Measurements from ENCODE around the gene NPIPA1.
"Not testable (repeated sequence)": the region's sequence is repeated elsewhere in the genome, so short reads cannot be mapped to it uniquely, and the experiment has no call there.

The NPIPA1 gene

DNA sequence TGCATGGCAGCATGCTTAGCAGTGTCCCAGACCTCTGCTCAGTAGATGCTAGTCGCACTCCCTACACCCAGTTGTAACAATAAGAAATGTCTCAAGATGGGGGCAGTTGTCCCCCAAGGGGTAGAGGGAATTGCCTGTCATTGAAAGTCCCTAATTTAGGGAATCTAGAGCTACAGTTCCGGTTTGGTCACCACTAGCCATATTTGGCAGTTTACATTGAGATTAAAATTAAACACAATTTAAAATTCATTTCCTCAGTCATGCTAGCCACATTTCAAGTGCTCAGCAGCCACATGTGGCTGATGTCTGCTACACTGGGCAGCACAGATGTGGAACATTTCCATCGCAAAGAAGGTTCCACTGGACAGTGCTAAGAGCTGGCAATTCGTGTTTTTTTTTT, 41.7 kb downstream of the NPIPA1 start:
- DNase-seq, result not testable (repeated sequence)

DNA sequence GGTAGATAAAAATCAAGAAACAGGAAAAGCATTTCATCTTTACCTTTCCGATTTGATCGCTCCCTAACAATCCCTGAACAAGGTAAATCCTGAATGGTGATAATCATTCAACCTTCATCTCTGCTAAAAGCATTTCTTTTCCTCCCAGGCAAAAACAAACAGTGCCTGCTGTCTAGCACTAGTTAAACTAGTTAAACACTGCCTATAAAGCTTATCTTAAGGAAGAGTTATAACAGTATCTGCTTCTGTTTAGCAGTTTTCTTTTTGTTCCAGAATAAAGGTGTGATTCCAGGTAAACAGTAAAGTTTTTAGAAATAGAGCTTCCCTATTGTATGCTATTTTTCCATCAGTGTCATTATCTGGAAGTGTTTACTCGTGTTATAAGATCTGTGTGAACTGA, 44.0 kb downstream of the NPIPA1 start:
- not testable (repeated sequence) for DNase-seq

DNA sequence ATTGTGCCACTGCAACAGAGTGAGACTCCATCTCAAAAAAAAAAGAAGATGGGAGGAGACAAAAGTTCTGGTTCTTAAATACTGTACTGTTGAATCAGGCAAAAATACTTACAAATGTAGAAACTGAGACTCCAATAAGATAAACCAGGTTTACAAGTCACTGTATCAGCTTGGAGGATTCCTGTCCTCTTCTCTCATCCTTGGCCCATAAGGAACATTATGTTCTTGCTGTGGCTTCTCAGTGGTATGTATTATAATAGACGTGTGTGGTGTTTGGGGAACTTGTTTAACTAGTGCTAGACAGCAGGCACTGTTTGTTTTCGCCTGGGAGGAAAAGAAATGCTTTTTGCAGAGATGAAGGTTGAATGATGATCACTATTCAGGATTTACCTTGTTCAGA, 45.3 kb downstream of the NPIPA1 start:
- not testable (repeated sequence) for DNase-seq

DNA sequence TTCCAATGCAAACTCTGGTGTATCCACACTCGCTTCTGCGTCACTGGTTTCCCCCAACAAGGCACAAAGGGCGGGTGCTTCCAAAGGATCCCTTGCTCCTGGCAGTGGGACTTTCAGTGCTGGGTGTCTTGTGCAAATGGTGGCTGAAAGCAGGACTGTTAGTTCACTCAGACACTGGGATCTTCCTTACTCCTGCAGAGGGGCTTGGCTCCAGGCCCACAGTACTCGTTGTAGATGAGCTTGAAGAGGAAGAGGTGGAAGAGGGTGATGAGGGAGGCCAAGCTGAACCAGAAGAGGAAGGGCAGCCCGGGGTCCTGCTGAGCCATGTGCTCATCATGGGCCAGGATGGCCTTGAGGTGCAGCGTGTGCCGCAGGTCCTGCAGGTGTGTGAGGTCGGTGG, 50.8 kb downstream of the NPIPA1 start:
- DNase-seq, result not testable (repeated sequence)

DNA sequence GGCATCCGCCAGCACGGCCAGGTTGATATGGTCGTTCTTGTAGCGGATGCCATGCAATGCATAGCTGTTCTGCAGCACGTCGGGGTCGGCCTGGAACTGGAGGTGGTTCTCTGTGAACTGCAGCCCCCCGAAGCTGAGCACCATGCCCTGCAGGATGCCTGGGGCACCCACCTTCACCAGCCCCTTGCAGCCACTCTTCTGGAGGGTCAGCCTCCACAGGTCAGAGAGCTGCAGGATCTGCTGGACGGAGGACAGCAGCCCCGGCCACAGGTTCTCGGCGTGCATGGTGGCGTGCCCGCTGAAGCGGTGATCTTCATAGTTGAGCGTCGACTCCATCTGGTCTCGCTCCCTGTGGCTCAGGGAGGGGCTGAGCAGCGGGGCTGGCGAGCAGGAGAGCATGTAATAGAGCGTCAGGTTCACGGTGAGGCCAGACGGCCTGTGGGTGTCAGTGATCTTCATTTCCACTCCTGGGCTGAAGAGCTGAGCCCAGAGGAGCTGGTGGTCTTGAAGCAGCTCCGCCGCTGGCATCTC, 51.5 kb downstream of the NPIPA1 start:
- not testable (repeated sequence) for DNase-seq

DNA sequence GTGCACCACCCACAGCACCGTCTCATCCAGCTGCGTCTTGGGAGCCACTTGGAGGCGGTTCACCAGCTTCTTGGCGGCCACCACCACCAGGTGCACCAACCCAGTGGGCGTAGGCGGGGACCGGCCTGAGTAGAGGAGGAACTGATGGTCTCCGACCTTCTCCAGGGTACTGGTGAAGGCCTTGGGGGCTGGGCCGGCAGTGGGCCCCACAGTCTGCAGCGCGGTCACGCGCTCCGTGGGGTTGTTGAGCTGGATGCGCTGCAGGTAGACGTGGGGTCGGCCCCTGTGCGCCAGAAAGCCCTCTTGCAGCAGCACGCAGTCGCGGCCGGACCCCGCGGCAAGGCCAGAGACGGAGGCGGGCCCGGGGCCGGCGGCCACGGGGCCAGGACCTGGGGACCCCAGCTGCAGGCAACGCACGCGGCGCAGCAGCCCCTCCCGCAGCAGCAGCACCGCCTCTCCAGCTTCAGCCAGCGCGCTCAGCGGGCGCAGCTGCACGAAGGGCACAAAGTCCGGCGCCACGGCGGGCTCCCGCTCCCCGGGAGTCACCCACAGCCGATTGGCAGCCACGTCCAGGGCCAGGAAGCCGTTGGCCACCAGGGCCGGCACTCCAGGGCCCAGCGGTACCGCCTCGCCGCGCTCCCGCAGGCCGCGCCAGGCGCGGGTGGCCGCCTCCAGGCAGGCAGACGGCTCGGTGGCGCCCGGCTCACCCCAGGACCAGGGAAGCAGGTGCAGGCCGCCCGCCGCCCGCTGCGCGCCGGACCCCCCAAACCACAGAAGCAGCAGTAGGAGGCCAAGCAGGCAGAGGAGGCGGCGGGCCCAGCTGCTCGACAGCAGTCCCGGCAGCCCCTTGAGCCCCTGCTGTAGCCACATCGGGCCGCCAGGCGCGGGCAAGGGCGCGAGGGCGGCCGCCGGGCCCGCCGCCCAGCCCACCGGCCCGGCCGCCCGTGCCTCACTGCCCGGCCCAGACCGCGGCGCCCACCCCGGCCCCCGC, 52.3 kb downstream of the NPIPA1 start:
- DNase-seq, result not testable (repeated sequence)

DNA sequence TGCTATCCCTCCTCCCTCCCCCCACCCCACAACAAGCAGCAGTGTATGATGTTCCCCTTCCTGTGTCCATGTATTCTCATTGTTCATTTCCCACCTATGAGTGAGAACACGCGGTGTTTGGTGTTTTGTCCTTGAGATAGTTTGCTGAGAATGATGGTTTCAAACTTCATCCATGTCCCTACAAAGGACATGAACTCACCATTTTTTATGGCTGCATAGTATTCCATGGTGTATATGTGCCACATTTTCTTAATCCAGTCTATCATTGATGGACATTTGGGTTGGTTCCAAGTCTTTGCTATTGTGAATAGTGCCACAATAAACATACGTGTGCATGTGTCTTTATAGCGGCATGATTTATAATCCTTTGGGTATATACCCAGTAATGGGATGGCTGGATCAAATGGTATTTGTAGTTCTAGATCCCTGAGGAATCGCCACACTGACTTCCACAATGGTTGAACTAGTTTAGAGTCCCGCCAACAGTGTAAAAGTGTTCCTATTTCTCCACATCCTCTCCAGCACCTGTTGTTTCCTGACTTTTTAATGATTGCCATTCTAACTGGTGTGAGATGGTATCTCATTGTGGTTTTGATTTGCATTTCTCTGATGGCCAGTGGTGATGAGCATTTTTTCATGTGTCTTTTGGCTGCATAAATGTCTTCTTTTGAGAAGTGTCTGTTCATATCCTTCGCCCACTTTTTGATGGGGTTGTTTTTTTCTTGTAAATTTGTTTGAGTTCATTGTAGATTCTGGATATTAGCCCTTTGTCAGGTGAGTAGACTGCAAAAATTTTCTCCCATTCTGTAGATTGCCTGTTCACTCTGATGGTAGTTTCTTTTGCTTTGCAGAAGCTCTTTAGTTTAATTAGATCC, 56.3 kb downstream of the NPIPA1 start:
- not testable (repeated sequence) for DNase-seq

DNA sequence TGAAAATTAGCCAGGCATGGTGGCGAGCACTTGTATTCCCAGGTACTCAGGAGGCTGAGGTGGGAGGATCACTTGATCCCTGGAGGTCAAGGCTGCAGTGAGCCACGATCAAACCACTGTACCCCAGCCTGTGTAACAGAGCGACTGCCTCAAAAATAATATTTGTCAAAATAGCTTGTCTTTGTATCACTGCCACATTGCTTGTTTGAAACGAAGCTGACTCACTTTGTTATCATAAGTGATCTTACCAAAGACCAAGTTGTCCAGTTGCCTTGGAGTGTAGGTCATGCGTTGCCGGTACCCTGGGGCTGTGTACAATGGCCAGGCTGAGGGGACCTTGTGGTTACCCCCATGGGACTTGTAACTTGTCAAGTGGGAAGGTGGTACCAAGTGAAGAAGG, 59.5 kb downstream of the NPIPA1 start:
- DNase-seq, result not testable (repeated sequence)

DNA sequence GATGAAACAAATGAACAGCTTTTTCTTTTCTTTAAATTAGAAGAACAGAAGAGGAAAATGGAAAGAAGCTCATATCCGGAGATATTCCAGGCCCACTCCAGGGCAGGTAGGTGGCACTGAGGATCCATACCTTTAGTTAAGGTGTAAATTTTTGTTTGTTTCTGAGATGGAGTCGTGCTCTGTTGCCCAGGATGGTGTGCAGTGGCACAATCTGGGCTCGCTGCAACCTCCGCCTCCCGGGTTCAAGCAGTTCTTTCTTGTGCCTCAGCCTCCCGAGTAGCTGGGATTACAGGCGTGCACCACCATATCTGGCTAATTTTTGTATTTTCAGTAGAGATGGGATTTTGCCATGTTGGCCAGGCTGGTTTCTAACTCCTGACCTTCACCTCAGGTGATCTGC, 61.1 kb downstream of the NPIPA1 start:
- not testable (repeated sequence) for DNase-seq

DNA sequence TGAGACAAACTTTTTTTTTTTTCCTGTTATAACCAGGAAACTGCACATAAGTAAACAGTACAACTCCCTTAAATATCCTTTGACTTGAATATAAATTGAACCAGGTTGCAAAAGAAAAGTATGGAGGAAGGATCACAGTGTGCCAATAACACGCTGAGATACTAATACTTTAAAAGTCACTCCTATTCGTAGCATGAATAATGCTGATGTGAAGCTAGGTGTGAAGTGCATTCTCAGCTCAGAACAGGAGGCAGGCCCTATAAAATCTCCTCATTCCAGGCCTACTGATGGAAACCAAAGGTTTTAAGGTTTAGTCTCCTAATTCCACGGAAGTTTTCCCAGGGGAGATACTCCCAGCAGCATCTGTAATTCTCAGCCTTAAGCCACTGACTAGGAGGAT, 62.6 kb downstream of the NPIPA1 start:
- DNase-seq, result not testable (repeated sequence)

Measured in NCI-H1417 treated with DMSO at 0.1 percent for 48 hours (cell line).